ENCODE measurements around the gene GPC6. TPM values are rescaled to one million over a fixed set of nuclear protein-coding genes. Genes with fewer than 3 reads are reported as not detected.

Gene GPC6
- total RNA-seq, 1 experiment from 2014 or later, result 0.22 TPM

DNA sequence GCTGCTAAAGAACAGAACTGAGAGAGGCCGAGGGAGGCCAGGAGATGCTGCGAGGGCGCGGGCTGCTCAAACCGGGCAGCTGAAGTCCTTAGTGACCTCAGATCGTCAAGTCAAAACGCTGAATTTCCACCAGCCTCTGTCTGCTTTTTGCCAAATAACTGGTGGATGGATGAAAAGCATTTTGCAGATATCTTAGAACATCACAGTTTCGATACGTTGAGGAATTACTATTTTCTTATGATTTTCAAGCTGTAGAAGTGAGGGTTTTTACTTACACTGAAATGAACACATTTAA, 2.0 kb downstream of the GPC6 start:
- Histone ChIP-seq H2AFZ (ENCODE audit: low read depth, low read length, poor library complexity, severe bottlenecking) (no peak overlapping the region), H3K4me3 (replicated peaks in 1 of 2; ENCODE audit: low read depth in 1 of 2, low read length in 2 of 2) (no peak overlapping the region), H3K27ac (ENCODE audit: low read depth, low read length) (no peak overlapping the region), H3K4me2 (ENCODE audit: low read length) (no peak overlapping the region), H3K9me2 (ENCODE audit: insufficient read depth) (no peaks in the 10 kb centered on the region), H3K36me3 (ENCODE audit: control insufficient read depth in 1 of 2, insufficient read depth in 2 of 2, low read length in 2 of 2) (no peaks in the 10 kb centered on the region), H3K9me3 (ENCODE audit: control insufficient read depth in 1 of 2, insufficient read depth in 1 of 2, low read depth in 1 of 2, low read length in 2 of 2) (peaks cover 4 to 15% of the 10 kb centered on the region in 2 experiments; a peak in 2 of 4 replicates), H4K20me1 (ENCODE audit: insufficient read depth) (no peaks in the 10 kb centered on the region; the same call in 1 of the 2 replicates), H3K79me2 (ENCODE audit: insufficient read depth, low read length) (no peaks in the 10 kb centered on the region), H3K27me3 (ENCODE audit: insufficient read depth, low read length) (no peaks in the 10 kb centered on the region), H3K9ac (ENCODE audit: low read length) (no peak overlapping the region), H3K4me1 (ENCODE audit: control insufficient read depth in 1 of 2, insufficient read depth in 2 of 2, low read length in 2 of 2) (no peaks in the 10 kb centered on the region)
- ChIA-PET RAD21 (ENCODE audit: low non-redundant PET in 1 of 2, low total read pairs in 2 of 2, uncharacterized antibody in 2 of 2, unreplicated experiment in 2 of 2) (no interaction called here), CTCF (no interaction called here), POLR2A (no interaction called here)
- ATAC-seq, result no peak
- intact Hi-C loops (cut with micrococcal nuclease), result no loop called here
- no TSS peak for BruUV-seq (replicated peaks)
- DNase-seq (ENCODE audit: low read depth, low spot score), result no peak
- TF ChIP-seq FOSL1 (IDR thresholded peaks at IDR 0.05; ENCODE audit: low read depth), result no peak
- TF ChIP-seq, protein P1, sequence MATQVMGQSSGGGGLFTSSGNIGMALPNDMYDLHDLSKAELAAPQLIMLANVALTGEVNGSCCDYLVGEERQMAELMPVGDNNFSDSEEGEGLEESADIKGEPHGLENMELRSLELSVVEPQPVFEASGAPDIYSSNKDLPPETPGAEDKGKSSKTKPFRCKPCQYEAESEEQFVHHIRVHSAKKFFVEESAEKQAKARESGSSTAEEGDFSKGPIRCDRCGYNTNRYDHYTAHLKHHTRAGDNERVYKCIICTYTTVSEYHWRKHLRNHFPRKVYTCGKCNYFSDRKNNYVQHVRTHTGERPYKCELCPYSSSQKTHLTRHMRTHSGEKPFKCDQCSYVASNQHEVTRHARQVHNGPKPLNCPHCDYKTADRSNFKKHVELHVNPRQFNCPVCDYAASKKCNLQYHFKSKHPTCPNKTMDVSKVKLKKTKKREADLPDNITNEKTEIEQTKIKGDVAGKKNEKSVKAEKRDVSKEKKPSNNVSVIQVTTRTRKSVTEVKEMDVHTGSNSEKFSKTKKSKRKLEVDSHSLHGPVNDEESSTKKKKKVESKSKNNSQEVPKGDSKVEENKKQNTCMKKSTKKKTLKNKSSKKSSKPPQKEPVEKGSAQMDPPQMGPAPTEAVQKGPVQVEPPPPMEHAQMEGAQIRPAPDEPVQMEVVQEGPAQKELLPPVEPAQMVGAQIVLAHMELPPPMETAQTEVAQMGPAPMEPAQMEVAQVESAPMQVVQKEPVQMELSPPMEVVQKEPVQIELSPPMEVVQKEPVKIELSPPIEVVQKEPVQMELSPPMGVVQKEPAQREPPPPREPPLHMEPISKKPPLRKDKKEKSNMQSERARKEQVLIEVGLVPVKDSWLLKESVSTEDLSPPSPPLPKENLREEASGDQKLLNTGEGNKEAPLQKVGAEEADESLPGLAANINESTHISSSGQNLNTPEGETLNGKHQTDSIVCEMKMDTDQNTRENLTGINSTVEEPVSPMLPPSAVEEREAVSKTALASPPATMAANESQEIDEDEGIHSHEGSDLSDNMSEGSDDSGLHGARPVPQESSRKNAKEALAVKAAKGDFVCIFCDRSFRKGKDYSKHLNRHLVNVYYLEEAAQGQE (IDR thresholded peaks at IDR 0.05; ENCODE audit: low read depth), result no peak
- no peak for TF ChIP-seq SRF (IDR thresholded peaks at IDR 0.05; ENCODE audit: low read depth)
- TF ChIP-seq, protein P2, sequence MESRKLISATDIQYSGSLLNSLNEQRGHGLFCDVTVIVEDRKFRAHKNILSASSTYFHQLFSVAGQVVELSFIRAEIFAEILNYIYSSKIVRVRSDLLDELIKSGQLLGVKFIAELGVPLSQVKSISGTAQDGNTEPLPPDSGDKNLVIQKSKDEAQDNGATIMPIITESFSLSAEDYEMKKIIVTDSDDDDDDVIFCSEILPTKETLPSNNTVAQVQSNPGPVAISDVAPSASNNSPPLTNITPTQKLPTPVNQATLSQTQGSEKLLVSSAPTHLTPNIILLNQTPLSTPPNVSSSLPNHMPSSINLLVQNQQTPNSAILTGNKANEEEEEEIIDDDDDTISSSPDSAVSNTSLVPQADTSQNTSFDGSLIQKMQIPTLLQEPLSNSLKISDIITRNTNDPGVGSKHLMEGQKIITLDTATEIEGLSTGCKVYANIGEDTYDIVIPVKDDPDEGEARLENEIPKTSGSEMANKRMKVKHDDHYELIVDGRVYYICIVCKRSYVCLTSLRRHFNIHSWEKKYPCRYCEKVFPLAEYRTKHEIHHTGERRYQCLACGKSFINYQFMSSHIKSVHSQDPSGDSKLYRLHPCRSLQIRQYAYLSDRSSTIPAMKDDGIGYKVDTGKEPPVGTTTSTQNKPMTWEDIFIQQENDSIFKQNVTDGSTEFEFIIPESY (IDR thresholded peaks at IDR 0.05; ENCODE audit: extremely low read depth, insufficient replicate concordance, low read length), result no peak
- TF ChIP-seq SP1 (IDR thresholded peaks at IDR 0.05; ENCODE audit: low read depth), result no peak
- no peak for TF ChIP-seq EZH2phosphoT487 (IDR thresholded peaks at IDR 0.05; ENCODE audit: borderline replicate concordance)
